T-helper 2 cell treated with Interferon-gamma antibody and Interleukin-4, amounts not matched to agents 5 μg/mL and 100 μg/mL, for 36 hours (primary cell): Measurements from ENCODE around the gene LRFN4.

ENCODE experiments used
- DNase-seq: peaks from one replicate; pipeline ENCODE4 v3.0.0; 2021; ENCODE audit warnings: low spot score
- H3K27ac Mint-ChIP-seq: one replicate; pipeline ENCODE4 v1.8.0; 2021; ENCODE audit warnings: mild to moderate bottlenecking, mixed read lengths
- H3K27me3 Mint-ChIP-seq: one replicate; pipeline ENCODE4 v1.8.0; 2021; ENCODE audit warnings: low read depth, mixed read lengths
- H3K36me3 Mint-ChIP-seq: one replicate; pipeline ENCODE4 v1.8.0; 2021; ENCODE audit warnings: low read depth, mixed read lengths
- H3K4me1 Mint-ChIP-seq: one replicate; pipeline ENCODE4 v1.8.0; 2021; ENCODE audit warnings: low read depth, mixed read lengths
- H3K4me3 Mint-ChIP-seq: one replicate; pipeline ENCODE4 v1.8.0; 2022; ENCODE audit warnings: mild to moderate bottlenecking, moderate library complexity, mixed read lengths
- H3K9me3 Mint-ChIP-seq: one replicate; pipeline ENCODE4 v1.8.0; 2021; ENCODE audit warnings: mixed read lengths

Gene LRFN4

DNA sequence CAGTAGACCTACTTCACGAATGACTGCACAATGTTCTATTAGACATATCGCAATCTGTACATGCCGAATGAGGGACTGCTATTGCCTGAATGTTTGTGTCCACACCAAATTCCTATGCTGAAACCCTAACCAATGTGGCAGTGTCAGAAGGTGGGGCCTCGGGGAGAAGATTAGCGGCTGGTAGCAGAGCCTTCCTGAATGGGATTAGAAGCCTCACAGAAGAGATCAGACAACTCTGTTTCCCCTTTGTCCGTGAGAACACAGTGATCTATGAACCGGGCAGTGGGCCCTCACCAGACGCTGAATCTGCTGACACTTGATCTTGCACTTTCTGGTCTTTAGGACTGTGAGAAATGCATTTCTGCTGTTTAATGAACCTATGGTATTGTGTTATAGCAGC is 33.1 kb downstream of the LRFN4 start:
- Mint-ChIP-seq H3K4me1 (peaks cover 8% of the 10 kb centered on the region), H3K27me3 (no peaks in the 10 kb centered on the region), H3K9me3 (no peaks in the 10 kb centered on the region), H3K27ac (no peak overlapping the region), H3K36me3 (no peaks in the 10 kb centered on the region), H3K4me3 (no peak overlapping the region)
- no peak for DNase-seq

DNA sequence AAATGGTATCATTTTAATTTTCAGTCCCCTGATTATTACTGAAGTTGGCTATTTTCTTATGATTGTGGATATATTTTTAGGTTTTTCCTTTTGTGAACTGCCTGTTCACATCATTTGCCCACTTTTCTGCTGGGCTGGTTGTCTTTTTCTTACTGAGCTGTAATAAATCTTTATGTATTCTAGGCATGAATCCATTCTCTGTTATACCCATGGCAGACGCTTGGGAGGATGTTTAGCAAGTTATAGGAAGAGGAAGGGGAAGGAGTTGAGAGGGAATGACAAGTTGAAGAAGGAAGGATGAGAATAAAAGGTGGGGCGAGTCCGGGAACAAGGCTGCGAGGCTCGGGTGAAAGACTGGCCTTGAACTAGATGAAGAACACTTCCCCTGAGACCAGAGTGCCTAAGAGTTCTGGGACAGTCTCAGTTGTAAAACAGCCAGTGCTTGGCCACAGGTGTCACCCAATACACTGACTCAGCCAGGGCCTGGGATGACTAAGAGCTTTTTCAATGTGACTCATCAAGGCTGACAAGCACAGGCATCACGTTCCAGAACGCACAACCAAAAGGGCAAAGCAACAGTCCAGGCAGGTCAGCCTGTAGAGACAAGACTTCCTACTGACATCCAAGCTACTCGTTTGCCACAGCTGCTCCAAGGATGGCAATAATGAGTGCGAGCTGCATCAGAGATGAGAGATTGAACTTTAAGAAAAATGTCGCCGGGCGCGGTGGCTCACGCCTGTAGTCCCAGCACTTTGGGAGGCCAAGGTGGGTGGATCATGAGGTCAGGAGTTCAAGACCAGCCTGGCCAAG is 35.2 kb downstream of the LRFN4 start:
- H3K27me3 Mint-ChIP-seq = peaks cover 3% of the 10 kb centered on the region
- H3K27ac Mint-ChIP-seq = no peak overlapping the region
- peak; percentile 77 for DNase-seq
- H3K4me3 Mint-ChIP-seq = no peak overlapping the region
- no peaks in the 10 kb centered on the region for H3K9me3 Mint-ChIP-seq
- no peaks in the 10 kb centered on the region for H3K36me3 Mint-ChIP-seq
- H3K4me1 Mint-ChIP-seq = peaks cover 8% of the 10 kb centered on the region

- peaks cover 8% of the 10 kb centered on the region for H3K4me1 Mint-ChIP-seq
- no peaks in the 10 kb centered on the region for H3K36me3 Mint-ChIP-seq
- H3K27ac Mint-ChIP-seq = no peak overlapping the region
- peaks cover 3% of the 10 kb centered on the region for H3K27me3 Mint-ChIP-seq
- H3K9me3 Mint-ChIP-seq = no peaks in the 10 kb centered on the region
- H3K4me3 Mint-ChIP-seq = no peak overlapping the region
- no peak for DNase-seq
Measured at GRCh38 chr11:66892911-66893310, 36.0 kb downstream of the LRFN4 start.

DNA sequence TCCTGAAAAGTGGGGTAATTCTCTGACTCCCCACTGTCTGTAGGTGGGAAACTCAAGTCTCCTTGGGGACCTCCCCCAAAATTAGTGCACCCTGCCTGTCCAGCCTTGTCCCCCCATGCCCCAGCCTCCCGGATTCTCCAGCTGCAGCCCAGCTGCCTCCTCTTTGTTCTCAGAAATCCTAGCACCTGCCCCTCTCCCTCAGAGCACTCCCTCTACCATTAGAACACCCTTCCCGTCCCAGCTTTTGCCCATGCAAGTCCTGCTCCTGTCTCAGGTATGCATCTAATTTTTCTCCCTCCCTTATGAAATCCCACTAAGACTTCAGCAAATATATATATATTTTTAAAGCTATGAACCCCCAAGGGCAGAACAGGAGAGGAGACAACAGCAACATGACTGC is 37.3 kb downstream of the LRFN4 start:
- H3K4me3 Mint-ChIP-seq = no peak overlapping the region

GRCh38 chr11:66901964-66902390 is 45.1 kb downstream of the LRFN4 start:
- no peaks in the 10 kb centered on the region for H3K9me3 Mint-ChIP-seq
- no peak for DNase-seq
- H3K4me1 Mint-ChIP-seq = no peaks in the 10 kb centered on the region
- H3K36me3 Mint-ChIP-seq = no peaks in the 10 kb centered on the region
- H3K4me3 Mint-ChIP-seq = no peak overlapping the region
- no peaks in the 10 kb centered on the region for H3K27me3 Mint-ChIP-seq
- no peak overlapping the region for H3K27ac Mint-ChIP-seq

More for the DNA sequence above, 37.3 kb downstream of the LRFN4 start:
- peaks cover 8% of the 10 kb centered on the region for H3K4me1 Mint-ChIP-seq
- no peak overlapping the region for H3K27ac Mint-ChIP-seq
- no peaks in the 10 kb centered on the region for H3K36me3 Mint-ChIP-seq
- H3K27me3 Mint-ChIP-seq = peaks cover 3% of the 10 kb centered on the region
- no peak for DNase-seq
- H3K9me3 Mint-ChIP-seq = no peaks in the 10 kb centered on the region

DNA sequence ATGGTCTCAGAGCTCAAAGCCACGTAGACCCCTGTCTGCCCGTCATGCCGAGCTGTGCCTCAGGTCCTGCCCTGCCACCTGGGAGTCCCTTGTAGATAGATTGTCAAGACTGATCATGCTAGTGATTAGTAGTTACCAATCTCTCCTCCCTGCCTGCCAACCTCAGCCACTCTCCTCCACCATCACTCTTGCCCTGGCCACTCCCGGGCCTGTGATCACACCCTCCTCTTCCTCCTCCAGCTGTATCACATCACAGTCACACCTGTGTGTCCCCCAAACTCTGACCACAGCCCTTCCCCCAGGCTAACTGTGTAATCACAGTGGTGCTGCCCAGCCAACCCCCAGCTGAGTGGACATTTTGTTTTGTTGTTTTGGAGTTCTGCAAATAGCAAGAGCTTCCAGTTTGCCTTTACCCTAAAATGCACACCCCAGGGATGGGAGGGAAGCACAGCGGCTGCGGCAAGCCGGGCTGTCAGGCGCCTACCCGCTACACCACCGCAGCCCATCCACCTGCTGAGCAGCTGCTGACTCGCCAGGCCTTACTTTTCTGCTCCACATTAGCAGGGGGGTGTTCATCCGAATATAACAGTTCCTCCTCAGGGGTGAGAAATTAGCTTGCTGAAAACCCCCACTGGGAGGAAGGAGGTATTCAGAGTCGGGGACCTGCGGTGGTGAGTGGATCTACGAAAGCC is 45.8 kb downstream of the LRFN4 start:
- H3K27ac Mint-ChIP-seq = no peak overlapping the region
- no peaks in the 10 kb centered on the region for H3K4me1 Mint-ChIP-seq
- DNase-seq = no peak
- no peaks in the 10 kb centered on the region for H3K27me3 Mint-ChIP-seq
- no peak overlapping the region for H3K4me3 Mint-ChIP-seq
- no peaks in the 10 kb centered on the region for H3K36me3 Mint-ChIP-seq
- H3K9me3 Mint-ChIP-seq = no peaks in the 10 kb centered on the region

GRCh38 chr11:66904055-66904454 is 47.2 kb downstream of the LRFN4 start:
- H3K27me3 Mint-ChIP-seq = no peaks in the 10 kb centered on the region
- no peak overlapping the region for H3K4me3 Mint-ChIP-seq
- DNase-seq = no peak
- no peak overlapping the region for H3K27ac Mint-ChIP-seq
- H3K36me3 Mint-ChIP-seq = no peaks in the 10 kb centered on the region
- no peaks in the 10 kb centered on the region for H3K4me1 Mint-ChIP-seq
- H3K9me3 Mint-ChIP-seq = no peaks in the 10 kb centered on the region

DNA sequence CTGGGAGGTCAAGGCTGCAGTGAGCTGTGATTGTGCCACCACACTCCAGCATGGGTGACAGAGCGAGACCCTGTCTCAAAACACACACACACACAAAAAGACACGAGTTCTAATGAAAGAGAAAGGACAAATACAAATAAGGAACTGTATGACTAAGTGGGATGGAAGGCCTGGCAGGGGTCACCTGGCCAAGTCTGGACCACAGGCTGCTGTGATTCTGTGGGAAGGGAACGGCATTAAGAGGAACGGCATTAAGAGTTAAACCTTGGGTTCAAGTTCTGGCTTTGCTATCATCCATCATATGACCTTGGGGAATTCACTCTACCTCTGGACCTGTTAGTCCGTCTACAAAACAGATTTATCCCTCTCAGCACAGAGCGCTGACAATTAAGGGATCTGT is 47.7 kb downstream of the LRFN4 start:
- Mint-ChIP-seq H3K4me1 (no peaks in the 10 kb centered on the region), H3K36me3 (no peaks in the 10 kb centered on the region), H3K9me3 (no peaks in the 10 kb centered on the region), H3K27me3 (no peaks in the 10 kb centered on the region), H3K4me3 (no peak overlapping the region), H3K27ac (no peak overlapping the region)
- DNase-seq = no peak

DNA sequence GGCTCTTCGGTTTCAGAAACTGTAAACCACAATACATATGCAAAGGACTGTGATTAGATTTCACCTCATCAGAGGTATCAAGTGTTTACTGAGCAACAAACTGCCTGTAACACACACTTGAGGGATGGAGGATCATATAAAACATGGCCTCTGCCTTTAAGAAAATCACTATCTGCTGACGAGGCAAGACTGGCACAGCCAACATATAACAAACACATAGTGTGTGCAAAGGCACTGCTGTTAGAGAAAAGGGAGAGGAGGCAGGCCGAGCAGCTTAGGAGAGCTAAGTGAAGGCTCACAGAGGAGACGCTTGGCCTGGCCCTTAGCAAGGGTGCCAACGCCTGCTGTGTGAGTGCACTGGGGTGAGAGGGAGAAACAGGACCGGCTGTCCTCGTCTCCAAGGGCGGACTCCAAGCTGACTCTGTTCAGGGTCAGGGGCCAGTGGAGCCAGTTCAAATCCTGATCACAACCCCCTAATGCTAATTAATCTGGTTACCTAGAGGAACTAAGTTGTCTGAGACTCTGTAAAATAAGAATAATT is 48.2 kb downstream of the LRFN4 start:
- Mint-ChIP-seq H3K4me3 (no peak overlapping the region), H3K9me3 (no peaks in the 10 kb centered on the region), H3K27ac (no peak overlapping the region), H3K4me1 (no peaks in the 10 kb centered on the region), H3K27me3 (no peaks in the 10 kb centered on the region), H3K36me3 (no peaks in the 10 kb centered on the region)
- DNase-seq = no peak

DNA sequence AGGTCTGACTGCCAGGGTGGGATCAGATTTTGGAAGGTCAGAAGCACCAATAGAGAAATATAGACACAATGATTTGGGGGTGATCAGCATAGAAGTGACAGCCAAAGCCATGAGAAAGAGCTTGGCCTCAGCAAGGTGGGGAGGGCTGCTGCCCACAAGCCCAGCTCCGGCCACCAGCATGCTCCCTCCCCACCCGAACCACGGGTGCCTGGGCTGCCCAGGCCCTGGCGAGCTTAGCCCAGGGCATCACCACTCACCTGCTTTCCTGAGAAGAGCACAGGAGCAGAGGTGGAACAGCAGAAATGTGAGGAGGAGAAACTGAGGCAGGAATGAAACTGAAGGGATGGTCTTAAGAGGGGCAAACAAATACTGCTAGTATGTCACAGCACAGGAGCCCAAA is 48.8 kb downstream of the LRFN4 start:
- no peaks in the 10 kb centered on the region for H3K27me3 Mint-ChIP-seq
- H3K36me3 Mint-ChIP-seq = no peaks in the 10 kb centered on the region
- no peak overlapping the region for H3K27ac Mint-ChIP-seq
- no peaks in the 10 kb centered on the region for H3K4me1 Mint-ChIP-seq
- H3K9me3 Mint-ChIP-seq = no peaks in the 10 kb centered on the region
- H3K4me3 Mint-ChIP-seq = no peak overlapping the region
- no peak for DNase-seq

DNA sequence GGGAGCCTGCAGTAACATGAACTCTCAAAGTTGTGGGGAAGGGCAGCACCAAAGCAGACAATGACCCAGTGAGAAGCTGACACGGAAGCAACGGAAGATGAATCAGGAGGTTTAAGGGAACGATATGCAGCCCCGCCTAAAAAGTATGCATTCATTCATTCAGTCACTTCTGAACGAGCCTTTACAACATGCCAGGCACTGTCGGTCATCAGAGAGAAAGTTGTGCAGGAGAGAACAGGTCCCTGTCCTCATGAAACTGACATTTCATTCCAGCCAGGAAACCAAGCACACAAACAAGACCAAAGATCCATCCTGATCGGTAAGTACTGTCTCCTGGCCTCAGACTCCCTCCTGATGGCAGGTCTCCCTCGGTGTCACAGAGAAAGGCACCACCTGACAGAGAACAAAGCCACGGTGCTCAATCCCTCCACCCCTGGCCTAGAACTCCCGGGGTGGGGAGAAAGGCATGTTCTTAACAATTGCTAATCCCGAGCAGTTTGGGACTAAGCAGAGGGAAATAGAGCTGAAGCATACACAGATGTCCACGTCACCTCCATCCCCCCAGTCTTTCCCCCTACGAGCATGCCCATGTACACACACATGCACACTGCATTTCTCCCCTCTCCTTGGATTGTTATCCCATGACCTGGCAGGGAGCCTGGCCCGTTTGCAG is 49.3 kb downstream of the LRFN4 start:
- H3K27me3 Mint-ChIP-seq = no peaks in the 10 kb centered on the region
- no peaks in the 10 kb centered on the region for H3K9me3 Mint-ChIP-seq
- H3K27ac Mint-ChIP-seq = no peak overlapping the region
- H3K4me3 Mint-ChIP-seq = no peak overlapping the region
- no peak for DNase-seq
- no peaks in the 10 kb centered on the region for H3K4me1 Mint-ChIP-seq
- no peaks in the 10 kb centered on the region for H3K36me3 Mint-ChIP-seq

DNA sequence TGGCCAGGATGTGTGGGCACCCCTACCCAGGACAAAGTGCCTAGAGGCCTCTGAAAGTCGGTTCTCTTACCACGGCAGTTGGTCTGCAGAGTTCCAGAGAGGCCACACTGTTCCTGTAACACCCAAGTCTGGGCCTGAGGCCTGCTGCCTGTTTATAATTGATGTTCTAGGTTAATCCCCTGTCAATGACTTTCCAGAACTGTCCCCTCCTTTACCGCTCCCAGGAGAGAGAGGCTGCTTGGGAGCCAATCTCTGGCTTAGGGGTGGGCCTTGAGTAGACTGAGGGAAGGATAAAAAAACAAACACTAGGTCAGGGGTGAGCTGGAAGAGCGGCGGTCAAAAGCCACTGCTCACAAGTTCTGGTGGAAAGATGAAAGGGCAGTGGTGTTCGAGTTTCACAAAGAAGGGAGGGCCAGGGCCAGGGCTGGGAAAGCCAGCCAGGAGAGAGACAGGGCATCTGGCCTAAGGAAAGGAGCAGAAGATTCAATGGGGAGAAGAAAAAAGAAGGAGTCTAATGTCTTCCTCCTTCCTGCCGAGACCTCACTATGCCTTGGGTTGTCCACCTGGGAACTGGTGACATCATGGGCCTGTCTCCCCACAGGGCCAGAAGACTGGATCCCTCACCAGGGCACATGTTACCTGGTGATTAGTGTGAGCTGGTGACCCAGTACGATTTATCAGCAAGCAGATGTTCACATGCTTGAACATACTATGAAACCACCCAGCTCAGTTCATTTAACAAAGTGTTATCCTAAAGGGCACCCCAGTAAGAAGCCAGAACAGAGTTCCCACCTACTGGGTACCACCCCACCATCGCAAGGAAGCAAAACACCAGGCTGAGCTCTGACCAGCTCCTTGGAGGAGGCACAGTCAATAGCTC is 51.1 kb downstream of the LRFN4 start:
- Mint-ChIP-seq H3K9me3 (no peaks in the 10 kb centered on the region), H3K27ac (no peak overlapping the region), H3K36me3 (no peaks in the 10 kb centered on the region), H3K4me1 (no peaks in the 10 kb centered on the region), H3K27me3 (no peaks in the 10 kb centered on the region), H3K4me3 (no peak overlapping the region)
- DNase-seq = no peak

GRCh38 chr11:66909181-66909580 is 52.3 kb downstream of the LRFN4 start:
- Mint-ChIP-seq H3K36me3 (no peaks in the 10 kb centered on the region), H3K4me1 (no peaks in the 10 kb centered on the region), H3K4me3 (no peak overlapping the region), H3K27me3 (no peaks in the 10 kb centered on the region), H3K27ac (no peak overlapping the region), H3K9me3 (no peaks in the 10 kb centered on the region)
- DNase-seq = no peak
